ENCODE results near the gene VAMP5. TPM values are rescaled to one million over a fixed set of nuclear protein-coding genes. Genes with fewer than 3 reads are reported as not detected.
A peak's percentile ranks its signal among the peaks of the same experiment; 100 is the strongest.

VAMP5 gene
- total and polyA plus RNA-seq, 2 donors (not counting 1 experiment from before 2014, with no cell fraction given), result 16.9 to 28.6 TPM

GRCh38 chr2:85604568-85605339 is 20.5 kb downstream of the VAMP5 start:
- Histone ChIP-seq H3K9ac (ENCODE audit: low read length) (no peak overlapping the region), H2AFZ (ENCODE audit: insufficient read depth, low read depth, low read length, poor library complexity, severe bottlenecking) (no peak overlapping the region), H3K36me3 (replicated peaks in 1 of 2; ENCODE audit: control extremely low read depth in 1 of 2, control insufficient read depth in 1 of 2, extremely low read depth in 1 of 2, insufficient read depth in 2 of 2, low read length in 1 of 2) (peaks cover 0 to 26% of the 10 kb centered on the region in 2 experiments), H3K27ac (ENCODE audit: low read length in 2 of 2) (no peak overlapping the region), H3K4me1 (ENCODE audit: control insufficient read depth in 2 of 2, insufficient read depth in 2 of 2, low read length in 2 of 2) (peaks cover 17 to 23% of the 10 kb centered on the region in 2 donors), H3K4me3 (ENCODE audit: control extremely low read depth in 1 of 5, extremely low read depth in 1 of 5, insufficient read depth in 1 of 5, low read depth in 2 of 5, low read length in 4 of 5) (no peak overlapping the region), H3K4me2 (replicated peaks; ENCODE audit: low read depth, low read length, poor library complexity, severe bottlenecking) (no peak overlapping the region), H3K9me3 (ENCODE audit: control extremely low read depth in 1 of 3, control insufficient read depth in 2 of 3, insufficient read depth in 1 of 3, low read length in 2 of 3) (no peaks in the 10 kb centered on the region), H3K79me2 (ENCODE audit: control insufficient read depth, insufficient read depth, low read length) (peaks cover 23% of the 10 kb centered on the region), H3K27me3 (replicated peaks in 1 of 4; ENCODE audit: control extremely low read depth in 1 of 4, control insufficient read depth in 3 of 4, insufficient read depth in 4 of 4, low read length in 3 of 4) (no peaks in the 10 kb centered on the region), H4K20me1 (ENCODE audit: control insufficient read depth, insufficient read depth, low read length, poor library complexity, severe bottlenecking) (peaks cover 29% of the 10 kb centered on the region)
- H3K27ac Mint-ChIP-seq, result peak overlapping the region; percentile 66
- CTCF ChIA-PET, result interaction anchor here (1.0 kb wide), 2 partner anchors 33 to 53 kb away, joined by 3 to 4 read pairs; no protein-coding TSS in a partner anchor
- ATAC-seq (ENCODE audit: low read depth) (no peak), DNase-seq (no peak)
- H3K27me3 Mint-ChIP-seq, result no peaks in the 10 kb centered on the region
- 100% methylated on average over 1 of the region's 6 CpGs for WGBS (ENCODE audit: insufficient coverage)
- intact Hi-C loops (cut with micrococcal nuclease), result loop anchor here (5.0 kb wide), 1 partner anchor 212 kb away; no protein-coding TSS in a partner anchor
- H3K4me3 Mint-ChIP-seq, result peak overlapping the region; percentile 29
- no peak for TF ChIP-seq EZH2 (IDR thresholded peaks at IDR 0.05; ENCODE audit: borderline replicate concordance, insufficient read depth, low read depth, low read length, poor library complexity, severe bottlenecking)
- TF ChIP-seq, protein P1, sequence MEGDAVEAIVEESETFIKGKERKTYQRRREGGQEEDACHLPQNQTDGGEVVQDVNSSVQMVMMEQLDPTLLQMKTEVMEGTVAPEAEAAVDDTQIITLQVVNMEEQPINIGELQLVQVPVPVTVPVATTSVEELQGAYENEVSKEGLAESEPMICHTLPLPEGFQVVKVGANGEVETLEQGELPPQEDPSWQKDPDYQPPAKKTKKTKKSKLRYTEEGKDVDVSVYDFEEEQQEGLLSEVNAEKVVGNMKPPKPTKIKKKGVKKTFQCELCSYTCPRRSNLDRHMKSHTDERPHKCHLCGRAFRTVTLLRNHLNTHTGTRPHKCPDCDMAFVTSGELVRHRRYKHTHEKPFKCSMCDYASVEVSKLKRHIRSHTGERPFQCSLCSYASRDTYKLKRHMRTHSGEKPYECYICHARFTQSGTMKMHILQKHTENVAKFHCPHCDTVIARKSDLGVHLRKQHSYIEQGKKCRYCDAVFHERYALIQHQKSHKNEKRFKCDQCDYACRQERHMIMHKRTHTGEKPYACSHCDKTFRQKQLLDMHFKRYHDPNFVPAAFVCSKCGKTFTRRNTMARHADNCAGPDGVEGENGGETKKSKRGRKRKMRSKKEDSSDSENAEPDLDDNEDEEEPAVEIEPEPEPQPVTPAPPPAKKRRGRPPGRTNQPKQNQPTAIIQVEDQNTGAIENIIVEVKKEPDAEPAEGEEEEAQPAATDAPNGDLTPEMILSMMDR (IDR thresholded peaks at IDR 0.05), result no peak
- POLR2A ChIA-PET, result interaction anchor here (1.1 kb wide), 1 partner anchor 12 kb away, joined by 5 read pairs; the partner anchor contains the start of gene USP39
- H3K4me1 Mint-ChIP-seq, result peaks cover 43% of the 10 kb centered on the region
- H3K9me3 Mint-ChIP-seq (ENCODE audit: insufficient read depth), result no peaks in the 10 kb centered on the region

All from B cell (primary cell).